Smooth muscle cell (in vitro differentiated cells): ENCODE results near the gene CTNNA3. TPM values are rescaled to one million over a fixed set of nuclear protein-coding genes. Genes with fewer than 3 reads are reported as not detected.

Source experiments
- DNase-seq: peaks from one replicate; lab custom pipeline; 2025; ENCODE audit not compliant: unreplicated experiment; lab: John Stamatoyannopoulos, UW
- H2AFZ ChIP-seq: fragments of 200-600 bp; sonication (generic); 2 replicates; pipeline ENCODE4 v1.6.0; 2016; ENCODE audit warnings: antibody characterized with exemption, low read depth, mild to moderate bottlenecking
- H3F3A ChIP-seq: fragments of 200-600 bp; sonication (generic); 2 replicates; pipeline ENCODE4 v1.6.0; 2017; ENCODE audit warnings: antibody characterized with exemption, low read depth
- H3K27ac ChIP-seq: fragments of 200-600 bp; sonication (generic); 2 replicates; pipeline ENCODE4 v1.5.1; 2016; ENCODE audit warnings: low read depth, mild to moderate bottlenecking
- H3K27me3 ChIP-seq: fragments of 200-600 bp; sonication (generic); 2 replicates; pipeline ENCODE4 v1.6.1; 2016; ENCODE audit warnings: low read depth, mild to moderate bottlenecking
- H3K36me3 ChIP-seq: fragments of 200-600 bp; sonication (generic); 2 replicates; pipeline ENCODE4 v1.5.1; 2016; ENCODE audit warnings: low read depth
- H3K4me1 ChIP-seq: fragments of 200-600 bp; sonication (generic); 2 replicates; pipeline ENCODE4 v1.5.1; 2016; ENCODE audit warnings: low read depth
- H3K4me2 ChIP-seq: fragments of 200-600 bp; sonication (generic); 2 replicates; pipeline ENCODE4 v1.6.0; 2016; ENCODE audit warnings: mild to moderate bottlenecking
- H3K4me3 ChIP-seq: fragments of 200-600 bp; sonication (generic); 2 replicates; pipeline ENCODE4 v1.5.1; 2016; ENCODE audit warnings: mild to moderate bottlenecking
- H3K79me2 ChIP-seq: fragments of 200-600 bp; sonication (generic); 2 replicates; pipeline ENCODE4 v1.6.0; 2016; ENCODE audit warnings: low read depth, mild to moderate bottlenecking
- H3K9ac ChIP-seq: fragments of 200-600 bp; sonication (generic); 2 replicates; pipeline ENCODE4 v1.6.0; 2016; ENCODE audit warnings: low read depth
- H3K9me3 ChIP-seq: fragments of 200-600 bp; sonication (generic); replicated peaks from 2 replicates; pipeline ENCODE4 v1.5.1; 2016; ENCODE audit warnings: low read depth
- H4K20me1 ChIP-seq: fragments of 200-600 bp; sonication (generic); 2 replicates; pipeline ENCODE4 v1.6.0; 2016; ENCODE audit warnings: low read depth
- WGBS: methylation state at CpG from one replicate; pipeline ENCODE4 v1.1.7; 2016; ENCODE audit warnings: low lambda C conversion rate; 5-methylcytosine and 5-hydroxymethylcytosine counted together
- polyA plus RNA-seq: library from polyadenylated mRNA; unstranded; fragments of >200 nt; fragmentation: Nextera tagmentation; extraction: Ambion mirVana; gene quantifications from 2 replicates; pipeline ENCODE4 v1.2.1, GENCODE V29; 2016
- total RNA-seq: library from RNA; depleted of rRNA; stranded (reverse); fragments of >200 nt; gene quantifications from 2 replicates; pipeline ENCODE4 v1.2.3, GENCODE V29; 2014
- TF ChIP-seq, protein P1 (sequence below): fragments of 200-600 bp; sonication (generic); IDR thresholded peaks from 2 replicates; pipeline ENCODE4 v1.5.1; 2017; ENCODE audit warnings: borderline replicate concordance, mild to moderate bottlenecking, antibody characterized with exemption; ENCODE audit not compliant: insufficient read depth, poor library complexity, severe bottlenecking

The CTNNA3 gene
- total and polyA plus RNA-seq, 2 experiments from 2014 or later: 1.3 TPM; not detected in 1

DNA sequence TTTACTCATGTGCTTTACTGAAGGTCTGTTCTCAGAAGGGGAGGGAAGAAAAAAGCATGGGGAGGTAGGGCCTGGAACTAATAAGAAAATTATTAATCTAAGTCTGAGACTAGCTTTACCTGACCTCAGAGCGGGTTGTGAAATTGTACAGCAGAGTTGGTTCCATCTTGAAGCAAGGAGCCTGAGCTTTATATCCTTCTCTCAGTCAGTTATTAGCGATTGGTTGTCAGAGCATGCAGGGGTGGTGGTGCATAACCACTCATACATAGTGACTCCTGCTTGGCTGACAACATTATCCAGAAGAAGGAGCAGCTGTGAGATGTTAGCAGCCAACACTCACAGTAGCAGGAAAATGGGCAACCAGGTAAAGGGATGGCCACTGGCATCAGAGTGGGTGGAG is 1746.5 kb downstream of the CTNNA3 start:
- Histone ChIP-seq H2AFZ (no peak overlapping the region), H4K20me1 (no peaks in the 10 kb centered on the region), H3K4me1 (no peaks in the 10 kb centered on the region), H3K27me3 (no peaks in the 10 kb centered on the region), H3F3A (no peaks in the 10 kb centered on the region), H3K79me2 (no peaks in the 10 kb centered on the region), H3K4me2 (no peak overlapping the region), H3K36me3 (no peaks in the 10 kb centered on the region), H3K27ac (no peak overlapping the region), H3K4me3 (no peak overlapping the region), H3K9me3 (no peaks in the 10 kb centered on the region), H3K9ac (no peak overlapping the region)
- WGBS: 66% methylated on average over 2 of the region's 2 CpGs
- DNase-seq: no peak
- TF ChIP-seq, protein P1, sequence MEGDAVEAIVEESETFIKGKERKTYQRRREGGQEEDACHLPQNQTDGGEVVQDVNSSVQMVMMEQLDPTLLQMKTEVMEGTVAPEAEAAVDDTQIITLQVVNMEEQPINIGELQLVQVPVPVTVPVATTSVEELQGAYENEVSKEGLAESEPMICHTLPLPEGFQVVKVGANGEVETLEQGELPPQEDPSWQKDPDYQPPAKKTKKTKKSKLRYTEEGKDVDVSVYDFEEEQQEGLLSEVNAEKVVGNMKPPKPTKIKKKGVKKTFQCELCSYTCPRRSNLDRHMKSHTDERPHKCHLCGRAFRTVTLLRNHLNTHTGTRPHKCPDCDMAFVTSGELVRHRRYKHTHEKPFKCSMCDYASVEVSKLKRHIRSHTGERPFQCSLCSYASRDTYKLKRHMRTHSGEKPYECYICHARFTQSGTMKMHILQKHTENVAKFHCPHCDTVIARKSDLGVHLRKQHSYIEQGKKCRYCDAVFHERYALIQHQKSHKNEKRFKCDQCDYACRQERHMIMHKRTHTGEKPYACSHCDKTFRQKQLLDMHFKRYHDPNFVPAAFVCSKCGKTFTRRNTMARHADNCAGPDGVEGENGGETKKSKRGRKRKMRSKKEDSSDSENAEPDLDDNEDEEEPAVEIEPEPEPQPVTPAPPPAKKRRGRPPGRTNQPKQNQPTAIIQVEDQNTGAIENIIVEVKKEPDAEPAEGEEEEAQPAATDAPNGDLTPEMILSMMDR: no peak

DNA sequence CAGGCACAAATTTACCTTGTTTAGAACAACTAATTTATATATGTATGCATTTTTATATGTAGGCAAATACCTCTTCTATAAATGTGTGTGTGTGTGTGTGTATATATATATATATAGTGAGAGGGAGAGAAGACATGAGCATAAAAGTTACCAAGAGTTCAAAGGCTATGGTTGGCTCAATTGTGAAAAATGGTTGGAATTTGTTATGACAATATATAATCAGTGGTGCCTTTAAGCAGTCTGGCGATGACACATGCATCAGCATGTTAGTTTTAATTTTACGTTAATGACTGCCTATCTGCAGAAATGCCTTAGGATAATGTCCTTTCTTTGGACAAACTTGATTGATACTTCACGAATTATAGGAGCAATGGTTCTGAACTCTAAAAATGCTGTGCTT is 1750.9 kb downstream of the CTNNA3 start:
- Histone ChIP-seq H3K4me3 (no peak overlapping the region), H3K4me1 (no peaks in the 10 kb centered on the region), H3F3A (no peaks in the 10 kb centered on the region), H4K20me1 (no peaks in the 10 kb centered on the region), H2AFZ (no peak overlapping the region), H3K36me3 (no peaks in the 10 kb centered on the region), H3K27ac (no peak overlapping the region), H3K9ac (no peak overlapping the region), H3K27me3 (no peaks in the 10 kb centered on the region), H3K9me3 (no peaks in the 10 kb centered on the region), H3K79me2 (no peaks in the 10 kb centered on the region), H3K4me2 (no peak overlapping the region)
- 60% methylated on average over 3 of the region's 3 CpGs for WGBS
- TF ChIP-seq, protein P1: no peak
- DNase-seq: no peak

DNA sequence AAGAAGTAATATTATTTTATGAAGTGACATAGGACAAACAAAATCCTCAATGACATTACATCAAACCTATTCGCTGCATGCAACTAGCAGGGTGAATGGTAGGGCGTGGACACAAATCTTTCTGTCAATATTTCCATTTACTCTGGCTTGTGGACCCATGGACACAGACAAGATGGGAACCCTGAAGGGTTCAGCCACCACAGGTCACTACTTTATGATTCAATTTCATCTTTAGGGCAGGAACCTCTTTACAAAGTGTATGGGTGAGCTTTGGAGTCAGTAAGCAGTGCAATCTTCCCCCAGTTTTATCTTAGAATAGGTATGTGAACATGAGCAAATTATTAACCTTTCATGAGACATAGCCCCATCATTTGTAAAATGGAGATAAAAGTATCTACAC is 1752.5 kb downstream of the CTNNA3 start:
- H3K9ac ChIP-seq: no peak overlapping the region
- no peaks in the 10 kb centered on the region for H3K9me3 ChIP-seq
- H3F3A ChIP-seq: no peaks in the 10 kb centered on the region
- no peak overlapping the region for H3K27ac ChIP-seq
- no peaks in the 10 kb centered on the region for H3K27me3 ChIP-seq
- no peaks in the 10 kb centered on the region for H3K79me2 ChIP-seq
- H3K4me3 ChIP-seq: no peak overlapping the region
- whole genome bisulfite sequencing: 91% methylated on average over 2 of the region's 2 CpGs
- no peaks in the 10 kb centered on the region for H4K20me1 ChIP-seq
- no peak for DNase-seq
- no peak overlapping the region for H3K4me2 ChIP-seq
- H3K36me3 ChIP-seq: no peaks in the 10 kb centered on the region
- H2AFZ ChIP-seq: no peak overlapping the region
- TF ChIP-seq, protein P1: no peak
- H3K4me1 ChIP-seq: no peaks in the 10 kb centered on the region

DNA sequence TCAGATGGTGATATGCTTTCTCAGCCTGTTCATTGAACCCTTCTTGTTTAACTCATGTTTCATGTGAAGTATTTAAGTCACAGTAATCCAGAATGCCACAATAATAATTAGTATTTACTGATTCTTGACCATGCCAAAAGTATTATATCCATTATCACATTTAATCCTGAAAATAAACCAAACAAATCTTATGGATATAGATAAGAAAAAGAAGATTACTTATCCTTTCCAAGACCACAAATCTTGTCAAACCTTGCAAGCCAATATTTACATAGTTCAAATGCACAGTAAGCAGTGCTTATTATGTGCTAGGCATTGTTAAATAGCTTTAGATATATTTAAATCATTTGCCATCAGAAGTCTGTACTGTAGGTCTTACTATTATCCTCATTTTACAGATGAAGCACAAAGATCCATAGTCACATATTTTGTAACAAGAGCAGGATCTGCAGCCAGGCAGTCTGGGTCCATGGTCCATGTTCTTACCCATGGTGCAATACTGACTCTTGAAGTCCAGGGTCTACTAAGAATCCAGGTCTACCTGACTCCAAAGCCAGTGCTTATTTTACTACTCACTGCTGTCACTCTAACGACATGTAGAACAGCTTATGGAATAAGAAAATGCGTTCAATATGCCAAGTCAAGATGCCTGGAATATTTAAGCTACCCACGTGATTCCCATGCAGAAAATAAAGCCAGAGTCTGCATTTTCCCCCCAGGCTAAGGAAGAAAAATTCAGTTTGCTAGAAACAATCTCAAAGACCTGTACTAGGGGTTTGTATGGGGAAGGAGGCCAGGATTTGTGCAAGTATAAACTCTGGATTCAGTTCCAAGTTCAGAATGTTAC is 1755.0 kb downstream of the CTNNA3 start:
- H3K36me3 ChIP-seq: no peaks in the 10 kb centered on the region
- H3K4me3 ChIP-seq: no peak overlapping the region
- peak overlapping the region; percentile 40 for H3K4me2 ChIP-seq
- H3F3A ChIP-seq: no peaks in the 10 kb centered on the region
- H4K20me1 ChIP-seq: no peaks in the 10 kb centered on the region
- 35% methylated on average over 3 of the region's 3 CpGs for WGBS
- H3K27ac ChIP-seq: no peak overlapping the region
- no peaks in the 10 kb centered on the region for H3K9me3 ChIP-seq
- H3K27me3 ChIP-seq: no peaks in the 10 kb centered on the region
- no peak overlapping the region for H2AFZ ChIP-seq
- H3K4me1 ChIP-seq: no peaks in the 10 kb centered on the region
- H3K79me2 ChIP-seq: no peaks in the 10 kb centered on the region
- no peak for DNase-seq
- TF ChIP-seq, protein P1: no peak
- no peak overlapping the region for H3K9ac ChIP-seq
